CD4-positive, alpha-beta memory T cell (primary cell): ENCODE data around the gene PRRX1. TPM values are rescaled to one million over a fixed set of nuclear protein-coding genes. Genes with fewer than 3 reads are reported as not detected.

Experiments
- CTCF ChIA-PET: fragments of 350-600 bp; sonication (Branson Sonifier 250); formaldehyde crosslinking; loops from one replicate; lab custom pipeline; 2021; ENCODE audit warnings: inconsistent platforms; ENCODE audit not compliant: partially characterized antibody; lab: Charles Lee
- POLR2A ChIA-PET: fragments of 350-600 bp; sonication (Branson Sonifier 250); formaldehyde crosslinking; loops from one replicate; lab custom pipeline; 2021; ENCODE audit not compliant: partially characterized antibody; lab: Charles Lee
- DNase-seq, 5 donors: peaks; one replicate each; pipeline versions ENCODE4 v3.0.0 to v3.0.0-alpha.2; 2020 to 2022; ENCODE audit warnings: mixed read lengths in 1 of 5
- H3K27ac ChIP-seq: one replicate; pipeline ENCODE4 v1.7.0; 2013; ENCODE audit warnings: low read depth, low read length
- H3K27me3 ChIP-seq: 2 replicates; pipeline ENCODE4 v1.7.0; 2013; ENCODE audit warnings: mild to moderate bottlenecking, low read length, moderate library complexity; ENCODE audit not compliant: insufficient read depth
- H3K36me3 ChIP-seq: 2 replicates; pipeline ENCODE4 v1.7.0; 2013; ENCODE audit warnings: mild to moderate bottlenecking, low read length, moderate library complexity; ENCODE audit not compliant: insufficient read depth
- H3K4me1 ChIP-seq: 2 replicates; pipeline ENCODE4 v1.7.0; 2013; ENCODE audit warnings: mild to moderate bottlenecking, low read length, moderate library complexity; ENCODE audit not compliant: insufficient read depth
- H3K4me3 ChIP-seq, 2 donors: one replicate each; pipeline ENCODE4 v1.7.0; 2013; ENCODE audit warnings: low read length in 2 of 2, mild to moderate bottlenecking in 1 of 2
- H3K9me3 ChIP-seq, 2 donors: one replicate each; pipeline ENCODE4 v1.7.0; 2013; ENCODE audit warnings: low read length in 2 of 2, control low read depth in 1 of 2; ENCODE audit not compliant: control insufficient read depth in 1 of 2
- H3K27ac Mint-ChIP-seq, 7 donors: one replicate each; pipeline ENCODE4 v1.8.0; 2020 to 2021; ENCODE audit warnings: mixed read lengths in 7 of 7, mild to moderate bottlenecking in 6 of 7, inconsistent platforms in 3 of 7, moderate library complexity in 3 of 7
- H3K27me3 Mint-ChIP-seq, 2 donors: one replicate each; pipeline ENCODE4 v1.8.0; 2020 to 2021; ENCODE audit warnings: mixed read lengths in 2 of 2
- H3K36me3 Mint-ChIP-seq, 2 donors: one replicate each; pipeline ENCODE4 v1.8.0; 2020 to 2021; ENCODE audit warnings: mixed read lengths in 2 of 2, inconsistent platforms in 1 of 2, mild to moderate bottlenecking in 1 of 2
- H3K4me1 Mint-ChIP-seq, 4 donors: one replicate each; pipeline ENCODE4 v1.8.0; 2020 to 2021; ENCODE audit warnings: mixed read lengths in 4 of 4, mild to moderate bottlenecking in 1 of 4
- H3K4me3 Mint-ChIP-seq, 8 donors: one replicate each; pipeline ENCODE4 v1.8.0; 2020 to 2021; ENCODE audit warnings: mixed read lengths in 8 of 8, mild to moderate bottlenecking in 7 of 8, moderate library complexity in 6 of 8, inconsistent platforms in 3 of 8
- H3K9me3 Mint-ChIP-seq, 8 donors: one replicate each; pipeline ENCODE4 v1.8.0; 2020 to 2021; ENCODE audit warnings: mixed read lengths in 8 of 8, mild to moderate bottlenecking in 5 of 8, inconsistent platforms in 3 of 8, moderate library complexity in 1 of 8
- intact Hi-C: fragments of 100-400 bp; cut with micrococcal nuclease; formaldehyde crosslinking; loops from one replicate; pipeline ENCODE4 v1.15.1; 2023
- polyA plus RNA-seq, 2 donors: library from polyadenylated mRNA; unstranded; fragments of 300-500 nt; fragmentation: Illumina TruSeq; gene quantifications; one replicate each; pipeline ENCODE4 v1.2.3, GENCODE V29; 2021
- total RNA-seq, 2 experiments: library from RNA; stranded (reverse); gene quantifications; one replicate each; pipeline ENCODE4 v1.2.3, GENCODE V29; 2021

The PRRX1 gene
- total and polyA plus RNA-seq, 4 experiments from 2014 or later = not detected

DNA sequence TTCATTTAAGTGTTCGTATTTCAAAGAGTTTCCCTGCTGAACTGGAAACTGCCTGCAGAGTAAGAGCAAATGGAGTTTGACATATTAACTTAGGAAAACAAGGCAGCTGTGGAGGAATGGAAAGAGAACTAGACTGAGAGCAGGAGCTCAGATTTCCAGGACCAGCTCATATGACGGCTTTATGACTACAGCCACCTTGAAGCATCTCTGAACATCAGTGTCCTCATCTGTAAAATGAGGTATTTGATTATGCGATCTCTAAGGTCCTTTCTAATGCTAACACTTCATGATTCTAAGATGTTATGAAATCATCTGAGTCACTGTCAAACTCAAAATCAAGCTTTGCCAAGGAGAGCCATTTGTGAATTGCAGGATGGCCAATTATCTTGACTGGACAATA, 112.3 kb downstream of the PRRX1 start:
- DNase-seq = no peak
- Histone ChIP-seq H3K27ac (no peak overlapping the region), H3K9me3 (no peaks in the 10 kb centered on the region), H3K4me3 (no peak overlapping the region), H3K27me3 (no peaks in the 10 kb centered on the region), H3K36me3 (no peaks in the 10 kb centered on the region), H3K4me1 (no peaks in the 10 kb centered on the region)
- CTCF ChIA-PET = no interaction called here
- H3K9me3 Mint-ChIP-seq = peaks cover 0 to 12% (median under 1%) of the 10 kb centered on the region in 8 donors
- POLR2A ChIA-PET = no interaction called here
- peaks cover 3 to 8% of the 10 kb centered on the region in 2 donors for H3K27me3 Mint-ChIP-seq
- intact Hi-C loops = no loop called here
- no peak overlapping the region for H3K27ac Mint-ChIP-seq
- H3K4me1 Mint-ChIP-seq = no peaks in the 10 kb centered on the region
- no peaks in the 10 kb centered on the region for H3K36me3 Mint-ChIP-seq
- no peak overlapping the region for H3K4me3 Mint-ChIP-seq

DNA sequence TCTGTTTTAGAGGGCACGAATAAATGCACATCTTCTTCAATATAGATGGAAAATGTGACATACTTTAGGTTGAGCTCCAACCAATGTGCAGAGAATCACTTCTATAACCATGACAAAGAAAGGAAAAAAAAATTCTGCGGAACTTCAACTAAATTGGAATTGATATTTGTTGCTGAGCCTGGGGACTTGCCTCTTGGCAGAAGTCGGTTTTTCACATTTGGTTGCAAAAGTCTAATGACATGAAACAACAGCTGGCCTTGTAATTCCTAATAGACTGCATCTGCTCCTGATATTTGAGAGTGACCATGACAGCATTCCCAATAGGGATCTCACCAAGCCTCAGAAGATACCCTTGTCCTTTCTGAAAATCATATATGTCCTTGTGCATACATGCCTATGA, 112.8 kb downstream of the PRRX1 start:
- H3K27me3 Mint-ChIP-seq = peaks cover 3 to 8% of the 10 kb centered on the region in 2 donors

More for the DNA sequence above, 112.8 kb downstream of the PRRX1 start:
- no peaks in the 10 kb centered on the region for H3K9me3 ChIP-seq
- DNase-seq = no peak
- intact Hi-C loops = no loop called here
- POLR2A ChIA-PET = no interaction called here
- no peak overlapping the region for H3K27ac Mint-ChIP-seq
- no peaks in the 10 kb centered on the region for H3K4me1 ChIP-seq
- H3K27ac ChIP-seq = no peak overlapping the region
- no peaks in the 10 kb centered on the region for H3K4me1 Mint-ChIP-seq
- CTCF ChIA-PET = no interaction called here
- H3K4me3 ChIP-seq = no peak overlapping the region
- H3K27me3 ChIP-seq = no peaks in the 10 kb centered on the region
- no peaks in the 10 kb centered on the region for H3K36me3 ChIP-seq
- no peak overlapping the region for H3K4me3 Mint-ChIP-seq
- peaks cover 0 to 12% (median 1%) of the 10 kb centered on the region in 8 donors for H3K9me3 Mint-ChIP-seq
- no peaks in the 10 kb centered on the region for H3K36me3 Mint-ChIP-seq

Other genes with a start within 250 kb of the PRRX1 start
- 10 to 100 TPM; 17.0 to 24.1 TPM for gene GORAB, start 132.0 kb upstream of the PRRX1 start, total RNA-seq
- 1 to 10 TPM; 2.5 to 6.4 TPM for gene GORAB, start 132.0 kb upstream of the PRRX1 start, polyA plus RNA-seq